ENCODE measurements around the gene CCNB1.
"Not testable (repeated sequence)": the region's sequence is repeated elsewhere in the genome, so short reads cannot be mapped to it uniquely, and the experiment has no call there.

The CCNB1 gene

DNA sequence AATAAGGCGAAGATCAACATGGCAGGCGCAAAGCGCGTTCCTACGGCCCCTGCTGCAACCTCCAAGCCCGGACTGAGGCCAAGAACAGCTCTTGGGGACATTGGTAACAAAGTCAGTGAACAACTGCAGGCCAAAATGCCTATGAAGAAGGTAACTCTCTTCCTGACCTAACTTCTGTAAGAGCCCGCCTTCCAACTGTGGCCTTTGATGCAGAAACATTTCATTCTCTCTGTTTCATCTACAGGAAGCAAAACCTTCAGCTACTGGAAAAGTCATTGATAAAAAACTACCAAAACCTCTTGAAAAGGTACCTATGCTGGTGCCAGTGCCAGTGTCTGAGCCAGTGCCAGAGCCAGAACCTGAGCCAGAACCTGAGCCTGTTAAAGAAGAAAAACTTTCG, 979 bp downstream of the CCNB1 start:
- ATAC-seq = no peak
- TF ChIP-seq BACH2 (CRISPR knock-in tag; IDR thresholded peaks at IDR 0.05; ENCODE audit: borderline replicate concordance) (no peak), RARB (CRISPR knock-in tag; IDR thresholded peaks at IDR 0.05) (no peak), ZNF70 (CRISPR knock-in tag; IDR thresholded peaks at IDR 0.05) (no peak), ZFP30 (CRISPR knock-in tag; IDR thresholded peaks at IDR 0.05) (no peak), CSDC2 (CRISPR knock-in tag; IDR thresholded peaks at IDR 0.05) (no peak), ZFP3 (CRISPR knock-in tag; IDR thresholded peaks at IDR 0.05) (no peak), SNAI2 (CRISPR knock-in tag; IDR thresholded peaks at IDR 0.05) (no peak), ESRRG (CRISPR knock-in tag; IDR thresholded peaks at IDR 0.05) (no peak), GLIS3 (CRISPR knock-in tag; IDR thresholded peaks at IDR 0.05) (no peak), TCF4 (CRISPR knock-in tag; IDR thresholded peaks at IDR 0.05; ENCODE audit: borderline replicate concordance) (no peak)
- TF ChIP-seq, protein P1, sequence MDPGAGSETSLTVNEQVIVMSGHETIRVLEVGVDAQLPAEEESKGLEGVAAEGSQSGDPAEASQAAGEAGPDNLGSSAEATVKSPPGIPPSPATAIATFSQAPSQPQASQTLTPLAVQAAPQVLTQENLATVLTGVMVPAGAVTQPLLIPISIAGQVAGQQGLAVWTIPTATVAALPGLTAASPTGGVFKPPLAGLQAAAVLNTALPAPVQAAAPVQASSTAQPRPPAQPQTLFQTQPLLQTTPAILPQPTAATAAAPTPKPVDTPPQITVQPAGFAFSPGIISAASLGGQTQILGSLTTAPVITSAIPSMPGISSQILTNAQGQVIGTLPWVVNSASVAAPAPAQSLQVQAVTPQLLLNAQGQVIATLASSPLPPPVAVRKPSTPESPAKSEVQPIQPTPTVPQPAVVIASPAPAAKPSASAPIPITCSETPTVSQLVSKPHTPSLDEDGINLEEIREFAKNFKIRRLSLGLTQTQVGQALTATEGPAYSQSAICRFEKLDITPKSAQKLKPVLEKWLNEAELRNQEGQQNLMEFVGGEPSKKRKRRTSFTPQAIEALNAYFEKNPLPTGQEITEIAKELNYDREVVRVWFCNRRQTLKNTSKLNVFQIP (CRISPR knock-in tag; IDR thresholded peaks at IDR 0.05; ENCODE audit: borderline replicate concordance, low read depth) = no peak

DNA sequence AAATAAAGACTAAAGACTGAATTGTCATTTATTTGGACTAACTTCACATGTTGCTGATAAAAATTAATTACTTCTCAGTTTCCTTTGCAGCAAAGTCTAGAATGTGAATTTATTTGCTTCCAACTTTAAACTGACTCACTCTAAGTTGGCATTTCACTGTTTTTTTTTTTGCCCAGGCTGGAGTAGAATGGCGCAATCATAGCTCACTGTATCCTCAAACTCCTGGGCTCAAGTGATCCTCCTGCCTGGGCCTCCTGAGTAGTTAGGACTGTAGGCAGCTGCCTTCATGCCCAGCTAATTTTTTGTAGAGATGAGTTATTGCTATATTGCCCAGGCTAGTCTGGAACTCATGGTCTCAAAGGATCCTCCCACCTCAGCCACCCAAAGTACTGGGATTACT, 3.5 kb downstream of the CCNB1 start:
- no peak for ATAC-seq
- TF ChIP-seq ISL1 (CRISPR knock-in tag; IDR thresholded peaks at IDR 0.05) (no peak), CSDC2 (CRISPR knock-in tag; IDR thresholded peaks at IDR 0.05) (no peak), ZFP3 (CRISPR knock-in tag; IDR thresholded peaks at IDR 0.05) (no peak)
- TF ChIP-seq, protein P2, sequence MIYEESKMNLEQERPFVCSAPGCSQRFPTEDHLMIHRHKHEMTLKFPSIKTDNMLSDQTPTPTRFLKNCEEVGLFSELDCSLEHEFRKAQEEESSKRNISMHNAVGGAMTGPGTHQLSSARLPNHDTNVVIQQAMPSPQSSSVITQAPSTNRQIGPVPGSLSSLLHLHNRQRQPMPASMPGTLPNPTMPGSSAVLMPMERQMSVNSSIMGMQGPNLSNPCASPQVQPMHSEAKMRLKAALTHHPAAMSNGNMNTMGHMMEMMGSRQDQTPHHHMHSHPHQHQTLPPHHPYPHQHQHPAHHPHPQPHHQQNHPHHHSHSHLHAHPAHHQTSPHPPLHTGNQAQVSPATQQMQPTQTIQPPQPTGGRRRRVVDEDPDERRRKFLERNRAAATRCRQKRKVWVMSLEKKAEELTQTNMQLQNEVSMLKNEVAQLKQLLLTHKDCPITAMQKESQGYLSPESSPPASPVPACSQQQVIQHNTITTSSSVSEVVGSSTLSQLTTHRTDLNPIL (CRISPR knock-in tag; IDR thresholded peaks at IDR 0.05; ENCODE audit: low read depth) = no peak

DNA sequence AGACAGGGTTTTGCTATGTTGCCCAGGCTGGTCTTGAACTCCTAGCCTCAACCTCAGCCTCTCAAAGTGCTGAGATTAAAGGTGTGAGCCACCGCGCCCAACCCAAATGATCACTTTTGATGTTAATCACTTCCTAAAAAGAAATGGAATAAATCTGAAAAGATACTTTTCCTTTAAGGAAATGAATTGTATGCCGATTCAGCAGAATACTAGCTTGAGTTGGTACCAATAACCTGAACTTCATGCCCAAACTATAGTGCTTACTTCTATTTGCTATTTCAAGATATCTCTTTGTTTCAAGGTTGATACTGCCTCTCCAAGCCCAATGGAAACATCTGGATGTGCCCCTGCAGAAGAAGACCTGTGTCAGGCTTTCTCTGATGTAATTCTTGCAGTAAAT, 4.0 kb downstream of the CCNB1 start:
- no peak for ATAC-seq
- TF ChIP-seq ZNF70 (CRISPR knock-in tag; IDR thresholded peaks at IDR 0.05) (no peak), ARNTL (CRISPR knock-in tag; IDR thresholded peaks at IDR 0.05; ENCODE audit: borderline replicate concordance, low read depth) (no peak), ZFP30 (CRISPR knock-in tag; IDR thresholded peaks at IDR 0.05) (no peak), TCF4 (CRISPR knock-in tag; IDR thresholded peaks at IDR 0.05; ENCODE audit: borderline replicate concordance) (no peak), TOX (CRISPR knock-in tag; IDR thresholded peaks at IDR 0.05; ENCODE audit: borderline replicate concordance) (no peak), BACH2 (CRISPR knock-in tag; IDR thresholded peaks at IDR 0.05; ENCODE audit: borderline replicate concordance) (no peak)
- TF ChIP-seq, protein P1 (CRISPR knock-in tag; IDR thresholded peaks at IDR 0.05; ENCODE audit: borderline replicate concordance, low read depth) = no peak
- TF ChIP-seq, protein P3, sequence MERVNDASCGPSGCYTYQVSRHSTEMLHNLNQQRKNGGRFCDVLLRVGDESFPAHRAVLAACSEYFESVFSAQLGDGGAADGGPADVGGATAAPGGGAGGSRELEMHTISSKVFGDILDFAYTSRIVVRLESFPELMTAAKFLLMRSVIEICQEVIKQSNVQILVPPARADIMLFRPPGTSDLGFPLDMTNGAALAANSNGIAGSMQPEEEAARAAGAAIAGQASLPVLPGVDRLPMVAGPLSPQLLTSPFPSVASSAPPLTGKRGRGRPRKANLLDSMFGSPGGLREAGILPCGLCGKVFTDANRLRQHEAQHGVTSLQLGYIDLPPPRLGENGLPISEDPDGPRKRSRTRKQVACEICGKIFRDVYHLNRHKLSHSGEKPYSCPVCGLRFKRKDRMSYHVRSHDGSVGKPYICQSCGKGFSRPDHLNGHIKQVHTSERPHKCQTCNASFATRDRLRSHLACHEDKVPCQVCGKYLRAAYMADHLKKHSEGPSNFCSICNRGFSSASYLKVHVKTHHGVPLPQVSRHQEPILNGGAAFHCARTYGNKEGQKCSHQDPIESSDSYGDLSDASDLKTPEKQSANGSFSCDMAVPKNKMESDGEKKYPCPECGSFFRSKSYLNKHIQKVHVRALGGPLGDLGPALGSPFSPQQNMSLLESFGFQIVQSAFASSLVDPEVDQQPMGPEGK (CRISPR knock-in tag; IDR thresholded peaks at IDR 0.05; ENCODE audit: borderline replicate concordance) = no peak
- TF ChIP-seq, protein P2 (CRISPR knock-in tag; IDR thresholded peaks at IDR 0.05; ENCODE audit: low read depth) = no peak

DNA sequence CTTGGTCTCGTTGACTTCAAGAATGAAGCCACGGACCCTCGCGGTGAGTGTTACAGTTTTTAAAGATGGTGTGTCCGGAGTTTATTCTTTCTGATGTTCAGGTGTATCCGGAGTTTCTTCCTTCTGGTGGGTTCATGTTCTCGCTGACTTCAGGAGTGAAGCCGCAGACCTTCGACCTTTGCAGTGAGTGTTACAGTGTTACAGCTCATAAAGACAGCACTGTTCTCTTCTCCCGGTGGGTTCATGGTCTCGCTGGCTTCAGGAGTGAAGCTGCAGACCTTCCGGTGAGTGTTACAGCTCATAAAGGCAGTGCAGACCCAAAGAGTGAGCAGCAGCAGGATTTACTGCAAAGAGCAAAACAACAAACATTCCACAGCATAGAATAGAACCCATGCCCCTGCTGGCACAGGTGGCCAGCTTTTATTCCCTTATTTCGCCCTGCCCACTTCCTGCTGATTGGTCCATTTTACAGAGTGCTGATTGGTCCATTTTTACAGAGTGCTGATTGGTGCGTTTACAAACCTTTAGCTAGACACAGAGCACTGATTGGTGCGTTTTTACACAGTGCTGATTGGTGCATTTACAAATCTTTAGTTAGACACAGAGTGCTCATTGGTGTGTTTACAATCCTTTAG, 14.8 kb downstream of the CCNB1 start:
- ATAC-seq = not testable (repeated sequence)

DNA sequence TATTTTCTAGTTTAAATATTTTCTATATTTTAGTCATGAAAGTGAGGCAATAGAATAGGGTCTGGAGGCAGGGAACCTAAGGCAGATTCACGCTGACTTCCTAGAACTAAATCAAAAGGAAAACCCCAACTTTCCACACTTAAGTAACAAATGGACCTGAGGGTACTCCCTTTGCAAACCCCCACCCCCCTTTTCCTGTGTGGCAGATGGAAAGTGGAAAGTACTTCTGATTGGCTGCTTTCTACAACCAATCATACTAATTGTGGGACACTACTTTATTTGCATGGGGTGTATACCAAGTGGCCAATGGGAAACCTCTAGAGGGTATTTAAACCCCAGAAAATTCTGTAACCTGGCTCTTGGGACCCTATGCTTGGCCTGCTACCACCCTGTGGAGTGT, 17.7 kb downstream of the CCNB1 start:
- no peak for ATAC-seq
- TF ChIP-seq, protein P4, sequence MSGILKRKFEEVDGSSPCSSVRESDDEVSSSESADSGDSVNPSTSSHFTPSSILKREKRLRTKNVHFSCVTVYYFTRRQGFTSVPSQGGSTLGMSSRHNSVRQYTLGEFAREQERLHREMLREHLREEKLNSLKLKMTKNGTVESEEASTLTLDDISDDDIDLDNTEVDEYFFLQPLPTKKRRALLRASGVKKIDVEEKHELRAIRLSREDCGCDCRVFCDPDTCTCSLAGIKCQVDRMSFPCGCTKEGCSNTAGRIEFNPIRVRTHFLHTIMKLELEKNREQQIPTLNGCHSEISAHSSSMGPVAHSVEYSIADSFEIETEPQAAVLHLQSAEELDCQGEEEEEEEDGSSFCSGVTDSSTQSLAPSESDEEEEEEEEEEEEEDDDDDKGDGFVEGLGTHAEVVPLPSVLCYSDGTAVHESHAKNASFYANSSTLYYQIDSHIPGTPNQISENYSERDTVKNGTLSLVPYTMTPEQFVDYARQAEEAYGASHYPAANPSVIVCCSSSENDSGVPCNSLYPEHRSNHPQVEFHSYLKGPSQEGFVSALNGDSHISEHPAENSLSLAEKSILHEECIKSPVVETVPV (CRISPR knock-in tag; IDR thresholded peaks at IDR 0.05) = no peak
- TF ChIP-seq CSDC2 (CRISPR knock-in tag; IDR thresholded peaks at IDR 0.05) = no peak
- no peak for TF ChIP-seq ZFP30 (CRISPR knock-in tag; IDR thresholded peaks at IDR 0.05)
- TF ChIP-seq TCF4 (CRISPR knock-in tag; IDR thresholded peaks at IDR 0.05; ENCODE audit: borderline replicate concordance) = no peak
- TF ChIP-seq SNAI2 (CRISPR knock-in tag; IDR thresholded peaks at IDR 0.05) = no peak
- TF ChIP-seq TOX (CRISPR knock-in tag; IDR thresholded peaks at IDR 0.05; ENCODE audit: borderline replicate concordance) = no peak
- TF ChIP-seq, protein P3 (CRISPR knock-in tag; IDR thresholded peaks at IDR 0.05; ENCODE audit: borderline replicate concordance) = no peak
- TF ChIP-seq PPARA (CRISPR knock-in tag; IDR thresholded peaks at IDR 0.05; ENCODE audit: borderline replicate concordance) = no peak

Data from SK-N-SH treated with all-trans-retinoic acid at 6 μM for 48 hours (cell line).